Fibroblast of lung (primary cell): ENCODE data around the gene USP12.

ENCODE experiments used
- CTCF ChIP-seq, 2 donors: IDR thresholded peaks in 1 of 2; conservative IDR thresholded peaks in 1 of 2; 1 replicate in 1 of 2; 2 replicates in 1 of 2; pipeline ENCODE4 v1.5.1; 2011 to 2012; ENCODE audit warnings: low read length in 2 of 2, control low read depth in 1 of 2, inconsistent platforms in 1 of 2, low read depth in 1 of 2, mild to moderate bottlenecking in 1 of 2
- EZH2 ChIP-seq: IDR thresholded peaks from 2 replicates; pipeline ENCODE4 v1.5.1; 2012; ENCODE audit warnings: low read length, control low read depth, mild to moderate bottlenecking; ENCODE audit errors: missing control alignments

DNA sequence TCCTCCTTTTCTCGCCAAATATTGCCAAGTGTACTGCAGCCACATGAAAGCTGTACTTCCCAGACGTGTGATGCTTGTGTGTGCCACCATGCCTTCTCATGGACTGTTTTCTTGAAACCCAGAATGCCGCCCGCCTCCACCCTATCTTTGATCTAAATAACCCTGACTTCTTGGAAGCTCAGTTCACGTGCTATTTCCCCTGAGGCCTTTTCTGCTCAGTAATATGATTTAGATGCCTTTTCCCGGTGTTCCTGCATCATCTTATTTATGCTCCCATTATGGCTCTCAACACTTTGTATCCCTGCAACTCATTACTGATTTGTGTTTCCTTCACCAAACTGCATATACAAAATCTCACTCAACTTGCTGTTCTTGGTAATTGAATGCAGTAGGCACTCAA, 116.1 kb downstream of the USP12 start:
- TF ChIP-seq CTCF (conservative IDR thresholded peaks at IDR 0.05 in 1 of 2, IDR thresholded peaks at IDR 0.05 in 1 of 2; ENCODE audit: low read depth in 1 of 2, low read length in 2 of 2), result no peak
- TF ChIP-seq EZH2, result no peak
